Measurements from ENCODE around the gene ZNF679.
A peak's percentile ranks its signal among the peaks of the same experiment; 100 is the strongest.
"Not testable (repeated sequence)": the region's sequence is repeated elsewhere in the genome, so short reads cannot be mapped to it uniquely, and the experiment has no call there.

ZNF679 gene

GRCh38 chr7:64228174-64228573, at the start of gene ZNF679:
Gene ZNF679, plus strand, starts transcription at chr7:64228474. Its CDS starts 20,644 bp downstream, at chr7:64249118.
- DNase-seq, result not testable (repeated sequence)

DNA sequence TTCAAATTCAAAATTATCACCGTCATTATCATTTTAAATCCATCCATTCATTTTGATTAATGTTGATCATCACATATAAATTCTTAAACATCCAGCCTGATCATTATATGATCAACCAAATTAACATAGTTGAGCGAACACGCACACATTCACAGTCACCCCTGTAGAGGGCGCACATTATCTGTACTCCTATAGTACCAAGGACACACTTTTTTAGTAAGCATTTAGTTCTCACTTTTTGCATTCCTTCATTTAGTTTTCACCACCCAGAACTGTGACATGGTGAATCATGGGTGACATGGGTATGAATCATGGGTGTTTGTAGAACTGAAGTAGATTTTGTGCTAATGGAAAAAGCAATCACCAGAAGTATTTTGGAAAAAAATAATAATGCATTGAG, 47.3 kb upstream of the ZNF679 start:
- peak; percentile 16 for DNase-seq

DNA sequence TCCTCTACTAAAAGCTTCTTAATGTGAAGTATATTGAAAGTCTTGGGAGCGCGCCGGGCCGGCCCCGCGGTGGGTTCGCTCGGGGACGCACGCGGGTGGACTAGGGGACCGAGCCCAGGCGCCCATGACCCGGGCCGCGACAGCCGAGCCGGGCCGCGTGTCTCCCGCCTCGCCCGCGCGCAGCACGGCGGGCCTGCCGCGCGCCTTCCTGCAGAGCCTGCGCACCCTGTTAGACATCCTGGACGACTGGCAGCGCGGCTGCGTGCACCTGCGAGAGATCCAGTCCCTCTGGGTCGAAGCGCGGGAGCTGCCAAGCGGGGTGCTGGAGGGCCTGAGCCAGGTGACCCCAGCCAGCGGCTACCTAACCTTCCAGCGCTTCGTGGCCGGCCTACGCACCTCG, 46.7 kb upstream of the ZNF679 start:
- no peak for DNase-seq

- no peak for DNase-seq
Measured at GRCh38 chr7:64182036-64182790, 46.1 kb upstream of the ZNF679 start.

GRCh38 chr7:64183126-64183742, 45.0 kb upstream of the ZNF679 start:
- peak; percentile 54 for DNase-seq

- no peak for DNase-seq
Measured at GRCh38 chr7:64183827-64184372, 44.4 kb upstream of the ZNF679 start.

DNA sequence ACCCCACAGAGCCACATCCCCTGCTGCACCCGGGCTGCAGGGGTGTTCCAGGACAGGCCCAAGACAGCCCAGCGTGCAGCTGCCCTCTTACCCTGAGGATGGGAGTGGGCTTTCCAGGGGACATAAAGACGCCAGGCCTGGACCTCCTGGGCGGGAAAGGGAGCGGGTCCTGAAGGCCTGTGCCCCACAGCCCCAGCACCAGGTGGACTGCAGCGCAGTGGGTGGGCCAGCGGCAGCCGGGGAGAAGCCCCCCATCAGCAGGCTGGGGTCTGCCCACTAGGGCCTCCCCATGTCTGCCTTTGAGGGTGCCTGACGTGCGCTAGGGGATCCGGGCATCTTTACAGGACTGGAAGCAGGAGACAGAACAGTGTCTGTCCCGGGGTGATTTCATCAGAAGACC, 43.9 kb upstream of the ZNF679 start:
- DNase-seq, result no peak

- no peak for DNase-seq
Measured at GRCh38 chr7:64187408-64187807, 40.9 kb upstream of the ZNF679 start.

- DNase-seq, result no peak
Measured at GRCh38 chr7:64192148-64192704, 36.0 kb upstream of the ZNF679 start.

GRCh38 chr7:64192775-64193174, 35.5 kb upstream of the ZNF679 start:
- DNase-seq, result no peak

DNA sequence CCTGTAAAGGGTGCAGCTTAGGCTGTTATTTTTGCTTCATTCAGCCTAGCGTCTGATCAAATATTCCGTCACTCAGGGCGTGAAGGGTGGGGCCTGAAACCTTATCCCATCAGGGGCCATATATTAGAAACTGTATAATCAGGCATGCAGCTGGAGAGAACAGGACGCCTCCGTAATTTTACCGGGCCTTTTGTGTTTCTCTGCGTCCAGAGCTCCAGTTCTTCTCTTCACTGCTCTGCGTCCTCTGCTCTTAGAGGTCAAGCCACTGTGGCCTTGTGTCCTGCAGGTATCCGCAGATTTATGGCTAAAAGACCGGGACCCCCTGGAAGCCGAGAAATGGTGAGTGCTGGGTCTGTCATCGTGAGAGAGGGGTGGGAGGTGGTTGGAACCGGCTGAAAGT, 21.4 kb upstream of the ZNF679 start, which contains the start of gene ZNF735:
Gene ZNF735 (plus strand): TSS at position 301 of the 400 bp plus-strand sequence. CDS start 0 bp downstream, at position 301.
- DNase-seq, result no peak

DNA sequence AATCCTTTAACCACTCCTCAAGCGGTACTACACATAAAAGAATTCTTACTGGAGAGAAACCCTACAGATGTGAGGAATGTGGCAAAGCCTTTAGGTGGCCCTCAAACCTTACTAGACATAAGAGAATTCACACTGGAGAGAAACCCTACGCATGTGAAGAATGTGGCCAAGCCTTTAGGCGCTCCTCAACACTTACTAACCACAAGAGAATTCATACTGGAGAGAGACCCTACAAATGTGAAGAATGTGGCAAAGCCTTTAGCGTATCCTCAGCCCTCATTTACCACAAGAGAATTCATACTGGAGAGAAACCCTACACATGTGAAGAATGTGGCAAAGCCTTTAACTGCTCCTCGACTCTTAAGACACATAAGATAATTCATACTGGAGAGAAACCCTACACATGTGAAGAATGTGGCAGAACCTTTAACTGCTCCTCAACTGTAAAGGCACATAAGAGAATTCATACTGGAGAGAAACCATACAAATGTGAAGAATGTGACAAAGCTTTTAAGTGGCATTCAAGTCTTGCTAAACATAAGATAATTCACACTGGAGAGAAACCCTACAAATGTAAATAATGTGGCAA, 8.5 kb upstream of the ZNF679 start:
- DNase-seq, result not testable (repeated sequence)

DNA sequence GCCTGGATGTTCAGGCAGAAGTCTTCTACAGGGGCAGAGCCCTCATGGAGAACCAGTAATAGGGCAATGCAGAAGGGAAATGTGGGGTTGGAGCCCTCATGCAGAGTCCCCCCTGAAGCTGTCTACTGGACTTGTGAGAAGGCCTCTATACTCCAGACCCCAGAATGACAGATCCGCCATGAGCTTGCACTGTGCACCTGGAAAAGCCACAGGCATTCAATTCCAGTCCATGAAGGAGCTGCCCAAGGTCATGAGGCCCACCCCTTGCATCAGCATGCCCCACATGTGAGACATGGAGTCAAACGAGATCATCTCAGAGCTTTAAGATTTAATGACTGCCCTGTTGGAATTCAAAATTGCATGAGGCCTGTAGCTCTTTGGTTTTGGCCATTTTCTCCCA, 4.9 kb upstream of the ZNF679 start:
- no peak for DNase-seq

GRCh38 chr7:64266341-64266919, 38.2 kb downstream of the ZNF679 start:
- no peak for DNase-seq

- no peak for DNase-seq
Measured at GRCh38 chr7:64277630-64278029, 49.4 kb downstream of the ZNF679 start.

DNA sequence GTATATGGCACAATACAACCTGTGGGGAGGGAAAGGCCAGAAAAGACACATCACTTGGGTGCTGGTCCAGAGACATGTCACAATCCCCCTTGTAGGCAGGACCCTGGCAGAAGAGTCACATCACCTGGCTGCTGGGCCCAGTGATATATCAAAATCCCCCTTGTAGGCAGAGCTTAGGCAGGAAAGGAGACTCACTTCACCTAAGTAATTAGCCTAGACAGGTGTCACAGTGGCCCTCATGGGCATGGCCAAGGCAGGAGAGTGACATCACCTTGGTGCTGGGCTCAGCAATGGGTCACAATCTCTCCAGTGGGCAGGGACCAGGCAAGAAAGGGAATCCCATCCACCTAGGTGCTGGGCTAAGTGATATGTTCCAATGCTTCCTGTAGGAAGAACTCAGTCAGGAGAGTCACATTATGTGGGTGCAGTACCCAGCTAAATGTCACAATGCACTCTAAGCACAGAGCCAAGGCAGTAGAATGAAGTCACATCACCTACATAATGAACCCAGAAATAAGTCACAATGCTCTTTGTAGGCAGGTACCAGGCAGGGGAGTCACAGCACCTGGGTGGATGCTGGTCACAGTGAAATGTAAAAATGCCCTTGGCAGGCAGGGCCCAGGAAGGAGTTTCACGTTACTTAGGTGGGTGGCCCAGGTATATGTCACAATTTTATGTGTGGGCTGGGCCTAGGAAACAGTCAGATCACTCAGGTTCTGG, 66.6 kb downstream of the ZNF679 start:
- DNase-seq, result no peak

GRCh38 chr7:64297418-64297817, 69.1 kb downstream of the ZNF679 start:
- DNase-seq, result not testable (repeated sequence)

GRCh38 chr7:64300641-64301405, 72.5 kb downstream of the ZNF679 start:
- DNase-seq, result no peak

- peak; percentile 93 for DNase-seq
Measured at GRCh38 chr7:64307254-64308015, 79.2 kb downstream of the ZNF679 start.

GRCh38 chr7:64308016-64308270, 79.7 kb downstream of the ZNF679 start:
- DNase-seq, result no peak

- DNase-seq, result no peak
Measured at GRCh38 chr7:64310426-64310825, 82.2 kb downstream of the ZNF679 start.
